Cardiac muscle cell (in vitro differentiated cells and primary cell): ENCODE data around the gene DENND4A. TPM values are rescaled to one million over a fixed set of nuclear protein-coding genes. Genes with fewer than 3 reads are reported as not detected.

Experiments used
- DNase-seq, 2 donors: peaks; one replicate each; pipeline versions ENCODE4 v3.0.0 to v3.0.0-alpha.2; 2010 to 2017; ENCODE audit warnings: low read depth in 1 of 2, low spot score in 1 of 2
- H3K27ac ChIP-seq: fragments of 200-600 bp; sonication (generic); 2 replicates; pipeline ENCODE4 v1.5.1; 2016
- H3K27me3 ChIP-seq: fragments of 200-600 bp; sonication (generic); 2 replicates; pipeline ENCODE4 v1.6.0; 2016; ENCODE audit warnings: control low read depth
- H3K36me3 ChIP-seq: fragments of 200-600 bp; sonication (generic); 2 replicates; pipeline ENCODE4 v1.5.1; 2016; ENCODE audit warnings: control low read depth
- H3K4me1 ChIP-seq: fragments of 200-600 bp; sonication (generic); 2 replicates; pipeline ENCODE4 v1.8.1; 2017; ENCODE audit warnings: low read depth, mild to moderate bottlenecking, mixed run types
- H3K4me3 ChIP-seq: fragments of 200-600 bp; sonication (generic); 2 replicates; pipeline ENCODE4 v1.5.1; 2016; ENCODE audit warnings: mild to moderate bottlenecking
- H3K9me3 ChIP-seq: fragments of 200-600 bp; sonication (generic); 2 replicates; pipeline ENCODE4 v1.5.1; 2017; ENCODE audit warnings: low read depth, mild to moderate bottlenecking, control low read depth
- CTCF ChIP-seq: IDR thresholded peaks from 2 replicates; pipeline ENCODE4 v1.5.1; 2012; ENCODE audit warnings: low read depth, mild to moderate bottlenecking, low read length
- polyA plus RNA-seq: library from polyadenylated mRNA; unstranded; fragments of >200 nt; fragmentation: Nextera tagmentation; extraction: Ambion mirVana; gene quantifications from 2 replicates; pipeline ENCODE4 v1.2.1, GENCODE V29; 2016
- total RNA-seq: library from RNA; depleted of rRNA; stranded (reverse); fragments of >200 nt; gene quantifications from 2 replicates; pipeline ENCODE4 v1.2.3, GENCODE V29; 2016

The DENND4A gene
- total and polyA plus RNA-seq, 2 experiments from 2014 or later: 3.5 to 7.7 TPM

- Histone ChIP-seq H3K4me1 (no peaks in the 10 kb centered on the region), H3K27ac (no peak overlapping the region), H3K36me3 (no peaks in the 10 kb centered on the region), H3K27me3 (no peaks in the 10 kb centered on the region), H3K9me3 (no peaks in the 10 kb centered on the region), H3K4me3 (no peak overlapping the region)
- DNase-seq: no peak
- TF ChIP-seq CTCF: no peak
These were observed 32.7 kb downstream of the DENND4A start for GRCh38 chr15:65759441-65759840.

- no peak overlapping the region for H3K4me3 ChIP-seq
These were observed 33.9 kb downstream of the DENND4A start for GRCh38 chr15:65758242-65758641.

GRCh38 chr15:65757256-65757655, 34.8 kb downstream of the DENND4A start:
- TF ChIP-seq CTCF: no peak
- H3K27ac ChIP-seq: no peak overlapping the region
- H3K4me3 ChIP-seq: no peak overlapping the region
- peak; percentile 12 to 72 for DNase-seq
- H3K4me1 ChIP-seq: no peaks in the 10 kb centered on the region
- H3K9me3 ChIP-seq: no peaks in the 10 kb centered on the region
- H3K27me3 ChIP-seq: no peaks in the 10 kb centered on the region
- no peaks in the 10 kb centered on the region for H3K36me3 ChIP-seq

More at GRCh38 chr15:65758242-65758641, 33.9 kb downstream of the DENND4A start:
- no peak for DNase-seq
- Histone ChIP-seq H3K27ac (no peak overlapping the region), H3K9me3 (no peaks in the 10 kb centered on the region), H3K27me3 (no peaks in the 10 kb centered on the region), H3K36me3 (no peaks in the 10 kb centered on the region), H3K4me1 (no peaks in the 10 kb centered on the region)
- TF ChIP-seq CTCF: no peak

GRCh38 chr15:65752151-65752700, 39.9 kb downstream of the DENND4A start:
- Histone ChIP-seq H3K9me3 (no peaks in the 10 kb centered on the region), H3K4me1 (no peaks in the 10 kb centered on the region), H3K4me3 (no peak overlapping the region), H3K27ac (no peak overlapping the region), H3K36me3 (no peaks in the 10 kb centered on the region), H3K27me3 (no peaks in the 10 kb centered on the region)
- TF ChIP-seq CTCF: no peak
- peak in 1 of 2 donors; percentile 17 for DNase-seq

GRCh38 chr15:65751431-65751830, 40.7 kb downstream of the DENND4A start:
- no peak overlapping the region for H3K4me3 ChIP-seq
- no peak for TF ChIP-seq CTCF
- no peaks in the 10 kb centered on the region for H3K4me1 ChIP-seq
- no peaks in the 10 kb centered on the region for H3K36me3 ChIP-seq
- H3K9me3 ChIP-seq: no peaks in the 10 kb centered on the region
- no peak for DNase-seq
- no peak overlapping the region for H3K27ac ChIP-seq
- H3K27me3 ChIP-seq: no peaks in the 10 kb centered on the region

- Histone ChIP-seq H3K27ac (no peak overlapping the region), H3K9me3 (no peaks in the 10 kb centered on the region), H3K27me3 (no peaks in the 10 kb centered on the region), H3K4me3 (no peak overlapping the region), H3K36me3 (no peaks in the 10 kb centered on the region), H3K4me1 (peaks cover 14% of the 10 kb centered on the region)
- no peak for TF ChIP-seq CTCF
- DNase-seq: no peak
These were observed 44.8 kb downstream of the DENND4A start for GRCh38 chr15:65747265-65747664.
